Measurements from ENCODE around the gene RASGRP4.
"Not testable (repeated sequence)": the region's sequence is repeated elsewhere in the genome, so short reads cannot be mapped to it uniquely, and the experiment has no call there.

RASGRP4 gene

GRCh38 chr19:38417146-38417543 lies 8.9 kb downstream of the RASGRP4 start:
- no peak for DNase-seq (ENCODE audit: low spot score)

GRCh38 chr19:38413416-38413815 lies 12.6 kb downstream of the RASGRP4 start:
- no peak for DNase-seq (ENCODE audit: low spot score)

- DNase-seq (ENCODE audit: low spot score): no peak
Measured at GRCh38 chr19:38412961-38413360, 13.1 kb downstream of the RASGRP4 start.

- DNase-seq (ENCODE audit: low spot score): no peak
Measured at GRCh38 chr19:38412491-38412890, 13.5 kb downstream of the RASGRP4 start.

- DNase-seq (ENCODE audit: low spot score): not testable (repeated sequence)
Measured at GRCh38 chr19:38411898-38412297, 14.1 kb downstream of the RASGRP4 start.

GRCh38 chr19:38411041-38411712 lies 14.8 kb downstream of the RASGRP4 start:
- DNase-seq (ENCODE audit: low spot score): no peak

- DNase-seq (ENCODE audit: low spot score): not testable (repeated sequence)
Measured at GRCh38 chr19:38410407-38410806, 15.6 kb downstream of the RASGRP4 start.

GRCh38 chr19:38409631-38410133 lies 16.3 kb downstream of the RASGRP4 start:
- no peak for DNase-seq (ENCODE audit: low spot score)

- no peak for DNase-seq (ENCODE audit: low spot score)
Measured at GRCh38 chr19:38405276-38405675, 20.7 kb downstream of the RASGRP4 start.

GRCh38 chr19:38404858-38405257 lies 21.2 kb downstream of the RASGRP4 start:
- DNase-seq (ENCODE audit: low spot score): no peak

GRCh38 chr19:38402967-38403674 lies 22.9 kb downstream of the RASGRP4 start, which contains the start of gene FAM98C:
FAM98C (plus strand) TSS chr19:38403093; CDS start chr19:38403154, 61 bp downstream.
- peak; percentile 98 for DNase-seq (ENCODE audit: low spot score)

GRCh38 chr19:38402623-38402966 lies 23.4 kb downstream of the RASGRP4 start:
- no peak for DNase-seq (ENCODE audit: low spot score)

GRCh38 chr19:38401148-38401547 lies 24.9 kb downstream of the RASGRP4 start:
- no peak for DNase-seq (ENCODE audit: low spot score)

- DNase-seq (ENCODE audit: low spot score): no peak
Measured at GRCh38 chr19:38400361-38400760, 25.7 kb downstream of the RASGRP4 start.

- no peak for DNase-seq (ENCODE audit: low spot score)
Measured at GRCh38 chr19:38399537-38399936, 26.5 kb downstream of the RASGRP4 start.

- no peak for DNase-seq (ENCODE audit: low spot score)
Measured at GRCh38 chr19:38399081-38399480, 26.9 kb downstream of the RASGRP4 start.

- DNase-seq (ENCODE audit: low spot score): no peak
Measured at GRCh38 chr19:38395381-38396114, 30.5 kb downstream of the RASGRP4 start.

GRCh38 chr19:38394488-38394887 lies 31.5 kb downstream of the RASGRP4 start:
- DNase-seq (ENCODE audit: low spot score): no peak

GRCh38 chr19:38392707-38393308 lies 33.2 kb downstream of the RASGRP4 start:
- no peak for DNase-seq (ENCODE audit: low spot score)

- no peak for DNase-seq (ENCODE audit: low spot score)
Measured at GRCh38 chr19:38391911-38392464, 34.0 kb downstream of the RASGRP4 start.

GRCh38 chr19:38389957-38390924 lies 35.8 kb downstream of the RASGRP4 start:
- DNase-seq (ENCODE audit: low spot score): no peak
